Suppressor macrophage treated with lipopolysaccharide for 1 hour (primary cell): Measurements from ENCODE around the gene HIVEP1.

ENCODE experiments used
- DNase-seq, 3 donors: peaks; one replicate each; pipeline ENCODE4 v3.0.0-alpha.2; 2020 to 2022

HIVEP1 gene

GRCh38 chr6:11994875-11995461 lies 17.1 kb upstream of the HIVEP1 start:
- no peak for DNase-seq

- DNase-seq = no peak
Observed at GRCh38 chr6:11996751-11997150, 15.4 kb upstream of the HIVEP1 start.

- DNase-seq = no peak
Observed at GRCh38 chr6:11999246-11999645, 12.9 kb upstream of the HIVEP1 start.

- no peak for DNase-seq
Observed at GRCh38 chr6:12000174-12000573, 11.9 kb upstream of the HIVEP1 start.

- no peak for DNase-seq
Observed at GRCh38 chr6:12001004-12001705, 11.0 kb upstream of the HIVEP1 start.

- DNase-seq = no peak
Observed at GRCh38 chr6:12001706-12002435, 10.2 kb upstream of the HIVEP1 start.

- DNase-seq = no peak
Observed at GRCh38 chr6:12007473-12007872, 4.6 kb upstream of the HIVEP1 start.

GRCh38 chr6:12007887-12008286 lies 4.2 kb upstream of the HIVEP1 start:
- DNase-seq = no peak

- DNase-seq = peak; percentile 88 to 96 (median 91)
Observed at GRCh38 chr6:12008366-12009179, 3.5 kb upstream of the HIVEP1 start.

- no peak for DNase-seq
Observed at GRCh38 chr6:12009180-12009685, 2.9 kb upstream of the HIVEP1 start.

- DNase-seq = peak in 2 of 3 donors; percentile 9 to 15
Observed at GRCh38 chr6:12009876-12010634, 2.1 kb upstream of the HIVEP1 start.

GRCh38 chr6:12010635-12011275 lies 1.4 kb upstream of the HIVEP1 start:
- no peak for DNase-seq

- DNase-seq = peak; percentile 99 to 100 (median 100)
Observed at GRCh38 chr6:12011276-12012037, 655 bp upstream of the HIVEP1 start.

- peak; percentile 84 to 92 (median 89) for DNase-seq
Observed at GRCh38 chr6:12012558-12013306, 620 bp downstream of the HIVEP1 start.

- no peak for DNase-seq
Observed at GRCh38 chr6:12013307-12013719, 1.2 kb downstream of the HIVEP1 start.

GRCh38 chr6:12014027-12014872 lies 2.1 kb downstream of the HIVEP1 start:
- no peak for DNase-seq

GRCh38 chr6:12014873-12015149 lies 2.7 kb downstream of the HIVEP1 start:
- DNase-seq = no peak

- DNase-seq = no peak
Observed at GRCh38 chr6:12017263-12017662, 5.2 kb downstream of the HIVEP1 start.

- no peak for DNase-seq
Observed at GRCh38 chr6:12017876-12018401, 5.8 kb downstream of the HIVEP1 start.
